GM21423 (cell line): ENCODE measurements around the gene TSPYL1.
"Not testable (repeated sequence)": the region's sequence is repeated elsewhere in the genome, so short reads cannot be mapped to it uniquely, and the experiment has no call there.

Source experiments
- ATAC-seq: cut with Tn5 transposase; IDR thresholded peaks from one replicate; pipeline ENCODE4 v1.9.1; 2021; ENCODE audit warnings: mild to moderate bottlenecking, moderate library complexity; ENCODE audit not compliant: unreplicated experiment

TSPYL1 gene

GRCh38 chr6:116279232-116280160 is at the start of gene TSPYL1:
TSPYL1 (minus strand) TSS chr6:116279930; CDS start chr6:116279830, 100 bp downstream.
- peak; percentile 96 for ATAC-seq

GRCh38 chr6:116329156-116329555 is 49.4 kb upstream of the TSPYL1 start:
- ATAC-seq: no peak

- no peak for ATAC-seq
Measured at GRCh38 chr6:116328528-116328903, 48.8 kb upstream of the TSPYL1 start.

GRCh38 chr6:116327803-116328527 is 48.2 kb upstream of the TSPYL1 start:
- no peak for ATAC-seq

- ATAC-seq: no peak
Measured at GRCh38 chr6:116326996-116327395, 47.3 kb upstream of the TSPYL1 start.

- ATAC-seq: no peak
Measured at GRCh38 chr6:116326181-116326671, 46.5 kb upstream of the TSPYL1 start.

GRCh38 chr6:116325634-116326132 is 46.0 kb upstream of the TSPYL1 start:
- ATAC-seq: not testable (repeated sequence)

GRCh38 chr6:116323863-116324262 is 44.1 kb upstream of the TSPYL1 start:
- no peak for ATAC-seq

- ATAC-seq: not testable (repeated sequence)
Measured at GRCh38 chr6:116321933-116322332, 42.2 kb upstream of the TSPYL1 start.

- no peak for ATAC-seq
Measured at GRCh38 chr6:116316772-116317467, 37.2 kb upstream of the TSPYL1 start.

- peak; percentile 62 for ATAC-seq
Measured at GRCh38 chr6:116314878-116315277, 35.1 kb upstream of the TSPYL1 start.

- ATAC-seq: no peak
Measured at GRCh38 chr6:116314218-116314617, 34.5 kb upstream of the TSPYL1 start.

GRCh38 chr6:116313101-116313776 is 33.5 kb upstream of the TSPYL1 start:
- ATAC-seq: no peak

GRCh38 chr6:116309657-116310056 is 29.9 kb upstream of the TSPYL1 start:
- no peak for ATAC-seq

- no peak for ATAC-seq
Measured at GRCh38 chr6:116309001-116309400, 29.3 kb upstream of the TSPYL1 start.

- no peak for ATAC-seq
Measured at GRCh38 chr6:116307633-116308032, 27.9 kb upstream of the TSPYL1 start.

GRCh38 chr6:116307001-116307400 is 27.3 kb upstream of the TSPYL1 start:
- no peak for ATAC-seq

- ATAC-seq: no peak
Measured at GRCh38 chr6:116304538-116305097, 24.9 kb upstream of the TSPYL1 start.

- ATAC-seq: no peak
Measured at GRCh38 chr6:116301104-116301503, 21.4 kb upstream of the TSPYL1 start.

- ATAC-seq: no peak
Measured at GRCh38 chr6:116300566-116300965, 20.8 kb upstream of the TSPYL1 start.
